HG02798 (cell line): Measurements from ENCODE around the gene TRIM7.
A peak's percentile ranks its signal among the peaks of the same experiment; 100 is the strongest.

Experiments
- ATAC-seq: cut with Tn5 transposase; IDR thresholded peaks from one replicate; pipeline ENCODE4 v1.9.1; 2021; ENCODE audit warnings: mild to moderate bottlenecking; ENCODE audit not compliant: unreplicated experiment, poor library complexity

Gene TRIM7

DNA sequence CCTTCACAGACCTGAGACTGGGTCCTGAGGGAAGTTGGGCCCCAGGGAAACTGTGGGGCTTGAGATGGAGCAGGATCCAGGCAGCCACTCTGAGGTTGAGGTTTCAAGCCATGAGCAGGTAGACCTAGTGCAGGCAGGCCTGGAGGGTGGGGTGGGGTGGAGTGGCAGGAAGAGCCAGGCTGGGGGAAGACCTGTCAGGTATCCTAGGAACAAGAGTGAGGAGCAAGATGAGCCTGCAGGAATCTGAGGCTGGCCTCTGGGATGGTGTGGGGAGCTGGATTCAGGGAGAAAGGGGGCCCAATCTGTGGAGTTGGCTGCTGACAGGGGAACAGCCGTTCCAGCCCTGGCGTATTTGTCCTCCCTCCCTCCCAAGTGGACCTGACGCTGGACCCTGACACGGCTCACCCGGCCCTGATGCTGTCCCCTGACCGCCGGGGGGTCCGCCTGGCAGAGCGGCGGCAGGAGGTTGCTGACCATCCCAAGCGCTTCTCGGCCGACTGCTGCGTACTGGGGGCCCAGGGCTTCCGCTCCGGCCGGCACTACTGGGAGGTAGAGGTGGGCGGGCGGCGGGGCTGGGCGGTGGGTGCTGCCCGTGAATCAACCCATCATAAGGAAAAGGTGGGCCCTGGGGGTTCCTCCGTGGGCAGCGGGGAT is 28.9 kb upstream of the TRIM7 start:
- ATAC-seq = no peak

GRCh38 chr5:181233088-181233800 is 28.2 kb upstream of the TRIM7 start:
- ATAC-seq = no peak

DNA sequence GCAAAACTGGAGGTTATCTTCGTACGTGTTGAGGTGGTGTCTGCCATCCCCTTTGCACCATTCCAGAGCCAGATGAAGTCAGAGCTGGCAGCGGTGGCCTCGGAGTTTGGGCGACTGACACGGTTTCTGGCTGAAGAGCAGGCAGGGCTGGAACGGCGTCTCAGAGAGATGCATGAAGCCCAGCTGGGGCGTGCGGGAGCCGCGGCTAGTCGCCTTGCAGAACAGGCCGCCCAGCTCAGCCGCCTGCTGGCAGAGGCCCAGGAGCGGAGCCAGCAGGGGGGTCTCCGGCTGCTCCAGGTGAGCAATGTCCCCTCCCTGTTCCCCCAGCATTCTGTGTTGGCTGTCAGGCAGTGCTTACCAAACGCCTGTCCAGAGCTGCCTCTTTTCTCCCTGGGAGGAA is 27.6 kb upstream of the TRIM7 start:
- no peak for ATAC-seq

- no peak for ATAC-seq
These were observed 26.4 kb upstream of the TRIM7 start for GRCh38 chr5:181231432-181231831.

GRCh38 chr5:181230551-181230950 is 25.6 kb upstream of the TRIM7 start:
- ATAC-seq = no peak

GRCh38 chr5:181229996-181230395 is 25.0 kb upstream of the TRIM7 start:
- ATAC-seq = no peak

- no peak for ATAC-seq
These were observed 19.6 kb upstream of the TRIM7 start for GRCh38 chr5:181224390-181225229.

GRCh38 chr5:181223729-181224389 is 18.9 kb upstream of the TRIM7 start:
- ATAC-seq = peak; percentile 0

DNA sequence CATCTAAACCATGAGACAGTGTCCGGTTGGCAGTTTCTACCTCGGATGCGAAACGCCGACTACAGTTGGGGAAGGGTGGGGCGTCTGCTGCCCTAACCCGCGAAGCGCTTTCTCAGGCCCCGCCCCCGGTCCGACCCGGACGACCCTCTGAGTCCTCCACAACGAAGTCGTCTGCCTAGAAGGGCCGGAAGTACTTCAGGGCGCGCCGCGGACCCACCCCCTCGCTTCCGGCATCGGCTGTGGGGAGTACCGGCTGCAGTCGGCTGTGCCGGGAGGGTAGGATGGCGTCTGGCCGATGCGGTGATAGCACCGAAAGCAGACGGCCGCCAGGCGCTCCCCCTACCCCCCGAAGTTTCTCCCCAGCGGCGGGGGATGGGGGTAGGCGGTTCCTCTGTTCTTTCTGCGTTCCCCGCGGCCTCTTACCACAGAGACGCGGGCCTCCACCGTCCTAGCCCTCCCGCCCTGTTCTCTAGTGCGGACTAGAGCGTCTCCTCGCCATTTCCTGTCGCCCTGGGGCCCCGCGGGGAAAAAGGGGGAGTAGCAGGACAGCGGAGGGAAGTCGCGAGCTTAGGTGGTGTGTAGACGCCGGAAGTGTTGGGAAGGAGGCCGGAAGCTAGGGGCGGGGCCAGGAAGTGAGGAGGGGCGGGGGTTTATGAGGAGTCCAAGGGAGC is 18.2 kb upstream of the TRIM7 start, which contains the start of gene TRIM41:
Gene TRIM41, plus strand, starts transcription at position 224 of the 671 bp plus-strand sequence. CDS start 719 bp downstream, outside the sequence.
- ATAC-seq = peak; percentile 69

GRCh38 chr5:181222630-181223057 is 17.6 kb upstream of the TRIM7 start:
- ATAC-seq = peak; percentile 1

DNA sequence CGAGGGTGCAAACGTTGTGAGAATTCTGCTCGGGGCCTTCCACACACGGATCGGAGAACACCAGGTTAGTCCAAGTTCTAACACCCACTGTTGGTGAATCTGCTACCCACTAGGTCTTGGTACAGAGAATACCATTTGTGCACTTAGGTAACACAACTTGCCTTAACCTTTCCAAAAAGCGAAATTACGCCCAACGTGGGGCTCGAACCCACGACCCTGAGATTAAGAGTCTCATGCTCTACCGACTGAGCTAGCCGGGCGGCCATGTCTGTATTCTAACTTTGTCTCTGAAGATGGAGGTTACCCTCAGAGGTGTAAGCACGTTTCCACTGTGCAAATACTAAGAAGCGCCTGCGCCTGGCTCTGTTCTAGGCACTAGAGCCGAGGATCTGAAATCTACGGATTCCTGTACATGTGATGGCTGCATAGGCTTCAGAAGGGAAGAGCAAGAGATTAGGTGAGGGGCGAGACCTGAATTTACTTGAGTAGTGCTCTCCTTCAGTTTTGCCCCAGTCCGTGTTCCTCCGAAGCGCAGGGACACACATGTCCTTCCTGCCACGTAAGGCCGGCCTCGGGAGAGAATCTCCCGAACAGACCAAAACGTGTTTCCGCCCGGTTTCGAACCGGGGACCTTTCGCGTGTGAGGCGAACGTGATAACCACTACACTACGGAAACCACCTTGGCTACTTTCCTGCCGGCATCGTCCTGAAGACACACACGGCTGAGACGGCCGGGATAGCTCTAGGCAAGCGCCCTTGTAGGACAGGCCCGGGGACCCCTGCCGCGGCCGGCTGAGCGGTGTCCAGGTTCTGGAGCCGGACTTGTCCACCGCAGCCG is 17.0 kb upstream of the TRIM7 start:
- ATAC-seq = peak; percentile 31

DNA sequence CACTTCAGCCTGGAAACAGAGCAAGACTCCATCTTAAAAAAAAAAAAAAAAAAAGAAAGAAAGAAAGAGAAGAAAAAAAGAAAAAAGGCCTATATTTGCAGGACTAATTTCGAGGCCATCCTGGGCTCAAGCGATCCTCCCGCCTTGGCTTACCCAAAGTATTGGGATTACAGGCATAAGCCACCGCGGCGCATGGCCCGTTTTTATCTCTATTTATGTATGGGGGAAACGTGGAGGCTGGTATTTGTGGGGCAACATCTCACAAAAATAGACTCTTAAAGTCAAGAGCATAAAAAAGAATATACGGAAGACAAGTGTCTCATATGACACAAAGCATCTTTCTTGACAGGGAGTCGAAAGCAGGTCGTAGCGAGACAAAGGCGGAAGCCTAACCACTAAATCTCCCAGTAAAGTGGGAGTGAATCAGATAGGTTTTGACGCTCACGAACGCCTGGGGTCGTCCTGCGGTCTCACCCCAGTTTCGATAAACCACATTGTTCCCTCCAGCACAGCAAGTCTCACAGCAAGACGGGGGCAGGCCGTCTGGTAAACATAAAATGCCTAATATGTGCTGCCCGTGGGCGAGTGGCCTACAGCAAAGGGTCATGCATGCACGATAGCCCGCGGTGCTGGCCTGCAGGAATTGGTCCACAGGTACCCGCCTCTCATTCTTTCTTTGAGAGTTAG is 16.3 kb upstream of the TRIM7 start:
- ATAC-seq = no peak

- no peak for ATAC-seq
These were observed 15.2 kb upstream of the TRIM7 start for GRCh38 chr5:181220178-181220515.

GRCh38 chr5:181219262-181220177 is 14.5 kb upstream of the TRIM7 start:
- no peak for ATAC-seq

GRCh38 chr5:181218795-181219124 is 13.8 kb upstream of the TRIM7 start:
- no peak for ATAC-seq

- peak; percentile 17 for ATAC-seq
These were observed 12.7 kb upstream of the TRIM7 start for GRCh38 chr5:181217803-181218062.

DNA sequence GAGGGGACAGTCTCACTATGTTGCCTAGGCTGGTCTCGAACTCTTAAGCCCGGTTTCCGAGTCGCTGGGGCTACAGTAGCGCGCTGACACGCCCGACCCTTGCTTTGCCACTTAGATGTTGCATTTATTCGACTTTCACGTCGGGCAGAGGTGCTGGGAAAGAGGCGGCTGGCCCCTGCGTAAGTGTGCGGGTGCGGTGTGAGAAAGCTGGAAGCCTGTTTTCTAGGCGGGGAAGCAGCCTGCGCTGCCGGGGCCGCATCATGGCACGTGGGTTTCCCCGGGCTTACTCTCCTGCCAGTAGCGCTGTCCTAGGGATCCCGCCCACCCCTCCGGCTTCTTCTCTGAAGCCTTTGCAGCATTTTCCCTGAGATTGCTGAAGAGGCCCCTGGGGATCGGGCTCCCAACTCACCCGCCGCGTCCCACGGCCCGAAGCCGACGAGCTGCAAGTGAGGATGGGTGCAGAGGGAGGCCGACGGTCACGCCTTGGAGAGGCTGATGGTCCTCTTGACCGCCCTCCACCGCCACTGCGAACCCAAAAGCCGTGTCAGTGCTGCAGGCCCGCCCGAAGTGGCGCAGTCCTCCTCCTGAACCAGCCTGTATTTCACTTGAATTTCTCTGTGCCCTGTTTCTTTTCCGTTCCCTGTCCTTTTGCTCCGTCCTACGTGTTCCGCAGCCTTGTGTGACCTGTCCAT is 12.3 kb upstream of the TRIM7 start:
- peak; percentile 13 for ATAC-seq
